Hepatocyte (in vitro differentiated cells): Measurements from ENCODE around the gene CRISP1. TPM values are rescaled to one million over a fixed set of nuclear protein-coding genes. Genes with fewer than 3 reads are reported as not detected.
"Not testable (repeated sequence)": the region's sequence is repeated elsewhere in the genome, so short reads cannot be mapped to it uniquely, and the experiment has no call there.

Experiments used
- DNase-seq: peaks from one replicate; pipeline ENCODE4 v3.0.0-alpha.2; 2016; ENCODE audit warnings: low spot score
- H2AFZ ChIP-seq: fragments of 200-600 bp; sonication (generic); 2 replicates; pipeline ENCODE4 v1.6.0; 2016; ENCODE audit warnings: antibody characterized with exemption, mild to moderate bottlenecking
- H3K27ac ChIP-seq: fragments of 200-600 bp; sonication (generic); 2 replicates; pipeline ENCODE4 v1.5.1; 2016; ENCODE audit warnings: mild to moderate bottlenecking
- H3K27me3 ChIP-seq: fragments of 200-600 bp; sonication (generic); 2 replicates; pipeline ENCODE4 v1.6.1; 2016
- H3K36me3 ChIP-seq: fragments of 200-600 bp; sonication (generic); replicated peaks from 2 replicates; pipeline ENCODE4 v1.5.1; 2016; ENCODE audit warnings: low read depth; ENCODE audit not compliant: insufficient read depth
- H3K4me1 ChIP-seq: fragments of 200-600 bp; sonication (generic); 2 replicates; pipeline ENCODE4 v1.5.1; 2016; ENCODE audit warnings: mild to moderate bottlenecking, moderate library complexity; ENCODE audit not compliant: insufficient read depth
- H3K4me2 ChIP-seq: fragments of 200-600 bp; sonication (generic); 2 replicates; pipeline ENCODE4 v1.6.0; 2016
- H3K4me3 ChIP-seq: fragments of 200-600 bp; sonication (generic); 2 replicates; pipeline ENCODE4 v1.5.1; 2016; ENCODE audit warnings: mild to moderate bottlenecking
- H3K79me2 ChIP-seq: fragments of 200-600 bp; sonication (generic); 2 replicates; pipeline ENCODE4 v1.6.0; 2017; ENCODE audit warnings: mild to moderate bottlenecking
- H3K9me2 ChIP-seq: fragments of 200-600 bp; sonication (generic); replicated peaks from 2 replicates; pipeline ENCODE4 v1.6.0; 2017; ENCODE audit warnings: mild to moderate bottlenecking; ENCODE audit not compliant: insufficient read depth
- H3K9me3 ChIP-seq: fragments of 200-600 bp; sonication (generic); 2 replicates; pipeline ENCODE4 v1.5.1; 2016; ENCODE audit warnings: low read depth, mild to moderate bottlenecking
- H4K20me1 ChIP-seq: fragments of 200-600 bp; sonication (generic); 2 replicates; pipeline ENCODE4 v1.6.0; 2016; ENCODE audit warnings: mild to moderate bottlenecking; ENCODE audit not compliant: insufficient read depth, poor library complexity, severe bottlenecking
- EZH2 ChIP-seq: fragments of 200-600 bp; sonication (generic); IDR thresholded peaks from 2 replicates; pipeline ENCODE4 v1.6.1; 2016; ENCODE audit warnings: antibody characterized with exemption, mild to moderate bottlenecking, borderline replicate concordance
- EZH2phosphoT487 ChIP-seq: fragments of 200-600 bp; sonication (generic); IDR thresholded peaks from one replicate; pipeline ENCODE4 v1.6.1; 2018; ENCODE audit warnings: antibody characterized with exemption, mild to moderate bottlenecking, low read depth, moderate library complexity; ENCODE audit not compliant: unreplicated experiment, severe bottlenecking
- WGBS: methylation state at CpG from one replicate; pipeline ENCODE4 v1.1.6; 2016; ENCODE audit warnings: low lambda C conversion rate; ENCODE audit errors: missing lambda C conversion rate; 5-methylcytosine and 5-hydroxymethylcytosine counted together
- polyA plus RNA-seq: library from polyadenylated mRNA; unstranded; fragments of >200 nt; fragmentation: Nextera tagmentation; extraction: Ambion mirVana; gene quantifications from 2 replicates; pipeline ENCODE4 v1.2.1, GENCODE V29; 2016
- total RNA-seq: library from RNA; depleted of rRNA; stranded (reverse); fragments of >200 nt; gene quantifications from 2 replicates; pipeline ENCODE4 v1.2.3, GENCODE V29; 2014
- TF ChIP-seq, protein P1 (sequence below): fragments of 200-600 bp; sonication (generic); IDR thresholded peaks from 2 replicates; pipeline ENCODE4 v1.5.1; 2016; ENCODE audit warnings: antibody characterized with exemption, mild to moderate bottlenecking; ENCODE audit not compliant: poor library complexity

The CRISP1 gene
- total and polyA plus RNA-seq, 2 experiments from 2014 or later, result not detected

DNA sequence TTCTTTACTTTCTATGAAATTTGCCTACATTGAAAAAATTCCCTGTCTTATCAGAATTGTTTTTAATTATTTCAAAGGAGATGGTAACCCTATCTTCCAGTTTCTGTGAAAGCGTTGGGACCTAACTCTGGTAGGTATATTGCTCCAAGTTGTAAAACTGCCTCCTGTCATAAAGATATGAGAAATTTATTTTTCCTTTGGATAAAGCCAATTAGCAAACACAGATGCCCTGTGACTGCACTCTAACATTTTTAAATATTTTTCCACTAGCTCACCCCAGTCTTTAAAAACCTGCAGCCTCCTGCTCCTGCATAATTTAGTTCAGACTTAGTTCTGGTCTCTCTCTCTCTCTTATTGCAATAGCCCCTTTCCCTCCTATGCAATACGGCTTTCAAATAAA, 39.0 kb upstream of the CRISP1 start:
- Histone ChIP-seq H3K4me1 (peaks cover 9% of the 10 kb centered on the region), H3K4me2 (no peak overlapping the region), H3K4me3 (no peak overlapping the region), H3K9me2 (no peaks in the 10 kb centered on the region), H3K79me2 (no peaks in the 10 kb centered on the region), H3K9me3 (no peaks in the 10 kb centered on the region), H2AFZ (no peak overlapping the region), H3K27me3 (no peaks in the 10 kb centered on the region), H4K20me1 (no peaks in the 10 kb centered on the region), H3K36me3 (no peaks in the 10 kb centered on the region), H3K27ac (no peak overlapping the region)
- TF ChIP-seq EZH2 (no peak), EZH2phosphoT487 (no peak)
- TF ChIP-seq, protein P1, sequence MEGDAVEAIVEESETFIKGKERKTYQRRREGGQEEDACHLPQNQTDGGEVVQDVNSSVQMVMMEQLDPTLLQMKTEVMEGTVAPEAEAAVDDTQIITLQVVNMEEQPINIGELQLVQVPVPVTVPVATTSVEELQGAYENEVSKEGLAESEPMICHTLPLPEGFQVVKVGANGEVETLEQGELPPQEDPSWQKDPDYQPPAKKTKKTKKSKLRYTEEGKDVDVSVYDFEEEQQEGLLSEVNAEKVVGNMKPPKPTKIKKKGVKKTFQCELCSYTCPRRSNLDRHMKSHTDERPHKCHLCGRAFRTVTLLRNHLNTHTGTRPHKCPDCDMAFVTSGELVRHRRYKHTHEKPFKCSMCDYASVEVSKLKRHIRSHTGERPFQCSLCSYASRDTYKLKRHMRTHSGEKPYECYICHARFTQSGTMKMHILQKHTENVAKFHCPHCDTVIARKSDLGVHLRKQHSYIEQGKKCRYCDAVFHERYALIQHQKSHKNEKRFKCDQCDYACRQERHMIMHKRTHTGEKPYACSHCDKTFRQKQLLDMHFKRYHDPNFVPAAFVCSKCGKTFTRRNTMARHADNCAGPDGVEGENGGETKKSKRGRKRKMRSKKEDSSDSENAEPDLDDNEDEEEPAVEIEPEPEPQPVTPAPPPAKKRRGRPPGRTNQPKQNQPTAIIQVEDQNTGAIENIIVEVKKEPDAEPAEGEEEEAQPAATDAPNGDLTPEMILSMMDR, result no peak
- no peak for DNase-seq
- WGBS, result 42% methylated on average over 2 of the region's 2 CpGs

DNA sequence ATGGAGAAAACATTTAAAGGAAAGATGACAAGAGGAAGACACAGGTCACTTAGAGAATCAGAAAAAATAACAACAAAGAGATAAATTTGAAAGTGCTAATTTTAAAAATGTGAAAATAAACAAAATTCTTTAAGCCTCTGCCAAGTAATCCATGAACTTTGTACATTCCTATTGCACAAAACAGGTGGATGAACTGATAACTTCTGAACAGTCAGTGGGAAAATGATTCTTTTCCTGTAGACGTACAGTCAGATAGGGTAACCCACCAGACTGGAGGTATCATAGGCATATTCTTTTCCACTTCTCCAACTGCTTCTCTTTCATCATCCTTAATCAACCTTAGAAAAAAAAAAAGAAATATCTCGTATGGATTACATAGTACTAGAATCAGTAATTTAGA, 36.5 kb upstream of the CRISP1 start:
- DNase-seq, result no peak
- no peaks in the 10 kb centered on the region for H3K79me2 ChIP-seq
- H3K4me2 ChIP-seq, result no peak overlapping the region
- no peaks in the 10 kb centered on the region for H3K9me2 ChIP-seq
- H4K20me1 ChIP-seq, result no peaks in the 10 kb centered on the region
- TF ChIP-seq, protein P1, result no peak
- TF ChIP-seq EZH2, result no peak
- no peak for TF ChIP-seq EZH2phosphoT487
- WGBS, result 60% methylated on average over 2 of the region's 2 CpGs
- no peak overlapping the region for H3K4me3 ChIP-seq
- H3K9me3 ChIP-seq, result no peaks in the 10 kb centered on the region
- H3K4me1 ChIP-seq, result peaks cover 9% of the 10 kb centered on the region
- no peak overlapping the region for H3K27ac ChIP-seq
- no peaks in the 10 kb centered on the region for H3K27me3 ChIP-seq
- H2AFZ ChIP-seq, result no peak overlapping the region
- no peaks in the 10 kb centered on the region for H3K36me3 ChIP-seq

DNA sequence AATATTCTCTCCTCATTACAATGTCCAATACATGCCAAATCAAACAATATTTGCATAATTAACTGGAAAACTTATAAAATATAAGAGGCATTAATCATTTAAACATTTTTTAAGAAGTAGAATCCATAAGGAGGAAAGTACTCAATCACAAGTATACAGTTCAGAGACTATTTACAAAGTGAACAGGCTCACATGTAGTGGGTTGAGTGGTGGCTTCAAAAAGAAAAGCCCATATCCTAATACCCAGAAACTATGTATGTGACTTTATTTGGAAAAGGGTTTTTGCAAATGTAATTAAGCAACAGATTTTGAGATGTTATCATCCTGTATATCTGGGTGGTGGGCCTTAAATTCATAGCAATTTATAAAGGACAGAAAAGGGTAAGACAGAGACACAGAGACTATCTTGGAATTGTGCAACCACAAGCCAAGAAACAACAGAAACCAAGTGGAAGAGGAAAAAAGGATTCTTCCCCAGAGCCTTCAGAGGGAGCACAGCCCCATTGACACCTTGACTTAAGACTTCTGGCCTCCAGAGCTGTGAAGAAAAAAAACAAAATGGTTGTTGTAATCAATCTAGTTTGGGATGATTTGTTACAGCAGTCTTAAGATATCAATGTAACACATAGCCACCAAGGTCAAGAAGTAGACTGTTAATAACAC, 32.7 kb upstream of the CRISP1 start:
- Histone ChIP-seq H3K79me2 (no peaks in the 10 kb centered on the region), H4K20me1 (no peaks in the 10 kb centered on the region), H3K4me3 (no peak overlapping the region), H3K9me3 (no peaks in the 10 kb centered on the region), H3K4me2 (no peak overlapping the region), H3K27ac (no peak overlapping the region), H2AFZ (no peak overlapping the region), H3K9me2 (no peaks in the 10 kb centered on the region), H3K27me3 (no peaks in the 10 kb centered on the region), H3K4me1 (no peaks in the 10 kb centered on the region), H3K36me3 (no peaks in the 10 kb centered on the region)
- DNase-seq, result no peak
- TF ChIP-seq EZH2phosphoT487 (no peak), EZH2 (no peak)
- TF ChIP-seq, protein P1, result no peak

DNA sequence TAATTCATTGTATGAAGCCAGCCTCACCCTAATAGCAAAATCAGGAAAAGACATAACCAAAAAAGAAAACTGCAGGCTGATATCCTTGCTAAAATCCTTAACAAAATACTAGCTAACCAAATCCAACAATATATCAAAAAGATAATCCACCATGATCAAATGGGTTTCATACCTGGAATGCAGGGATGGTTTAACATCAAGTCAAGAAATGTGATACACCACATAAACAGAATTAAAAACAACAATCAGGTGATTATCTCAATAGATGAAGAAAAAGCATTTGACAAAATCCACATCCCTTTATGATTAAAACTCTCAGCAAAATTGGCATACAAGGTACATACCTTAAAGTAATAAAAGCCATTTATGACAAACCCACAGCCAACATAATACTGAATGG, 29.2 kb upstream of the CRISP1 start:
- not testable (repeated sequence) for H2AFZ ChIP-seq, H3K4me3 ChIP-seq, DNase-seq, H3K79me2 ChIP-seq, H4K20me1 ChIP-seq, H3K27ac ChIP-seq, H3K9me3 ChIP-seq, H3K4me1 ChIP-seq, H3K27me3 ChIP-seq, H3K9me2 ChIP-seq, H3K36me3 ChIP-seq, H3K4me2 ChIP-seq
